ENCODE results near the gene KY.

- TF ChIP-seq EP300 (IDR thresholded peaks at IDR 0.05; ENCODE audit: low read length), result no peak
- no peak for TF ChIP-seq ESRRA (IDR thresholded peaks at IDR 0.05; ENCODE audit: borderline replicate concordance, low read depth)
- TF ChIP-seq, protein P1, sequence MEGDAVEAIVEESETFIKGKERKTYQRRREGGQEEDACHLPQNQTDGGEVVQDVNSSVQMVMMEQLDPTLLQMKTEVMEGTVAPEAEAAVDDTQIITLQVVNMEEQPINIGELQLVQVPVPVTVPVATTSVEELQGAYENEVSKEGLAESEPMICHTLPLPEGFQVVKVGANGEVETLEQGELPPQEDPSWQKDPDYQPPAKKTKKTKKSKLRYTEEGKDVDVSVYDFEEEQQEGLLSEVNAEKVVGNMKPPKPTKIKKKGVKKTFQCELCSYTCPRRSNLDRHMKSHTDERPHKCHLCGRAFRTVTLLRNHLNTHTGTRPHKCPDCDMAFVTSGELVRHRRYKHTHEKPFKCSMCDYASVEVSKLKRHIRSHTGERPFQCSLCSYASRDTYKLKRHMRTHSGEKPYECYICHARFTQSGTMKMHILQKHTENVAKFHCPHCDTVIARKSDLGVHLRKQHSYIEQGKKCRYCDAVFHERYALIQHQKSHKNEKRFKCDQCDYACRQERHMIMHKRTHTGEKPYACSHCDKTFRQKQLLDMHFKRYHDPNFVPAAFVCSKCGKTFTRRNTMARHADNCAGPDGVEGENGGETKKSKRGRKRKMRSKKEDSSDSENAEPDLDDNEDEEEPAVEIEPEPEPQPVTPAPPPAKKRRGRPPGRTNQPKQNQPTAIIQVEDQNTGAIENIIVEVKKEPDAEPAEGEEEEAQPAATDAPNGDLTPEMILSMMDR (IDR thresholded peaks at IDR 0.05 in 2 of 3, conservative IDR thresholded peaks at IDR 0.05 in 1 of 3; ENCODE audit: insufficient read depth in 2 of 3, low read depth in 1 of 3, low read length in 3 of 3), result no peak
Measured at GRCh38 chr3:134665243-134665642, 14.4 kb upstream of the KY start.

Measured in K562 (cell line).